ELF-1 (cell line): ENCODE data around the gene ITPR3.
"Not testable (repeated sequence)": the region's sequence is repeated elsewhere in the genome, so short reads cannot be mapped to it uniquely, and the experiment has no call there.

Source experiments
- DNase-seq: peaks from one replicate; pipeline ENCODE4 v3.0.0-alpha.2; 2016; ENCODE audit warnings: low read depth, low spot score

ITPR3 gene

DNA sequence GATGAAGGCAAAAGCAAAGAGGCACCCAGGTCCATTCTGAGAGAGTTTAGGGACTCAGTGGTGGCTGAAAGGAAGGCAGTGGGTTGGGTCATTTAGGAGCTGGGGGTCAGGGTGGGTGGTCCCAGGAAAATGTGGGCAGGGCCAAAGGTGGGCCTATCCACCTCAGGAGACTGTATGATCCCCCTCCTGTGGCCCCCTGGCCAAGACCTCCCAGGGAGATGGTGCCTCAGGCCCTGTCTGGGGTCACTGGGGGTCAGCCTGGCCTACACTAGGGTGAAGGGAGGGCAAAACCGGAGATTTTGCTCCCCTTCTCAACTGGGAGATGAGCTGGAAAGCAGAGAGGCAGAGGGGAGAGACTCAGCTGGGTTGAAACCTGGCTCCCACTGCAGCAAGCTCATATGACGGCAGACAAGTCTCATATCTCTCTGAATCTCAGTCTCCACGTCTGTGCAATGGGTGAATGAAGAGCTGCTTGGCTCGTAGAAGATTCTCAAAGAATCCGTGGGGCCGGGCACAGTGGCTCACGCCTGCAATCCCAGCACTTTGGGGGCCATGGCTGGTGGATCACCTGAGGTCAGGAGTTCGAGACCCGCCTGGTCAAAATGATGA, 29.6 kb upstream of the ITPR3 start:
- DNase-seq, result no peak

- no peak for DNase-seq
Observed at GRCh38 chr6:33592280-33592594, 28.9 kb upstream of the ITPR3 start.

GRCh38 chr6:33592595-33593413, 28.3 kb upstream of the ITPR3 start:
- peak; percentile 91 for DNase-seq

GRCh38 chr6:33593414-33593727, 27.8 kb upstream of the ITPR3 start:
- DNase-seq, result no peak

DNA sequence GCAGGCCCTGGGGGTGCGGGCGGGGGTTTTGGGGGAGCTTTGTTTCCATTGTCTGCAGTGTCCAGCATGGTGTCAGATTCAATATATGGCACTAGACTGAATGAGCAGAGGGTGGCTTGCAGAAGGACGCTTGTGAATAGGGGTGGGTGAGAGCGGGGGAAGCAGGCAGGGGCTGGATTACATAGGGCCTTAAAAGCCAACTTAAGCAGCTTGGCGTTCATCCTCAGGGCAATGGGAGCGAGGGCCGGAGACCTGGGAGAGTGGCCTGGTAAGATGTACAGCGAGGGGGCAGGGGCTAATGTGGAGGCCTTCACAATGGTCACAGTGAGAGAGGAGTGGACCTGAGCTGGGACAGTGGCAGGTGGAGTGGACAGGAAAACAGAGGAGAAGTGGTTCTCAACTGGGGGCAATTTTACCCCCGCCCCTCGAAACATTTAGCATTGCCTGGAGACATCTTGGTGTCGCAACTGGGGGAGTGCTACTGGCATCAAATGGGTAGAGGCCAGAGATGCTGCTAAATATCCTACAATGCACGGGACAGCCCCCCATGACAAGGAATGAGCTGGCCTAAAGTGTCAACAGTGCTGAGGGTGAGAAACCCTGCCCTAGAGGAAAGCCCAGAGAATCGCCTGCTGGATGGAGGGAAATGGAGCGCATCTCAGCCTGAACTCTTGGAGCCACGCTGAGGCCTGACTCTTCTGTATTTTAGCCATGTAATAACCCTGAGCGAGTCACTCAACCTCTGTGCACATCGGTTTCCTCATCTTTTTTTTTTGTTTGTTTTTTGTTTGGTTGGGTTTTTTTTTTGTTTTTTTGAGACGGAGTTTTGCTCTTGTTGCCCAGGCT, 25.9 kb upstream of the ITPR3 start:
- DNase-seq, result no peak

GRCh38 chr6:33596894-33597293, 24.2 kb upstream of the ITPR3 start:
- DNase-seq, result not testable (repeated sequence)

GRCh38 chr6:33597551-33598322, 23.4 kb upstream of the ITPR3 start:
- DNase-seq, result no peak

GRCh38 chr6:33599413-33599938, 21.6 kb upstream of the ITPR3 start:
- DNase-seq, result no peak

GRCh38 chr6:33600761-33601160, 20.4 kb upstream of the ITPR3 start:
- DNase-seq, result no peak

DNA sequence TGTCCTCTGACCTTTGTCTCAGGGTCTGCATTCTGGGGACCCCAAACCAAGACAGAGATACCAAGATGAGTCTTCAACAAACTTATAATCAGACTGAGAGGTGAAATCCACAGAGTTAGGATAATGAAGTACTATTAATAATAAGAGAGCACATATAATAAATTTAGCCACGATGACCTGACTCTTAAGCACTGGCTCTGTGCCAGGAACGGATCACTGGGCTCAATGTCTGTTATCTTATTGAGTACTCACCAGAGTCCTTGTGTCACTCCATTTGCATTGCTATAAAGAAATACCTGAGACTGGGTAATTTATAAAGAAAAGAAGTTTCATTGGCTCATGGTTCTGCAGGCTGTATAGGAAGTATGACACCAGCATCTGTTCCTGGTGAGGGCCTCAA, 18.9 kb upstream of the ITPR3 start:
- no peak for DNase-seq

GRCh38 chr6:33604941-33605854, 15.9 kb upstream of the ITPR3 start:
- no peak for DNase-seq

GRCh38 chr6:33606642-33607041, 14.5 kb upstream of the ITPR3 start:
- DNase-seq, result no peak

- DNase-seq, result peak; percentile 64
Observed at GRCh38 chr6:33607126-33607783, 13.9 kb upstream of the ITPR3 start.

DNA sequence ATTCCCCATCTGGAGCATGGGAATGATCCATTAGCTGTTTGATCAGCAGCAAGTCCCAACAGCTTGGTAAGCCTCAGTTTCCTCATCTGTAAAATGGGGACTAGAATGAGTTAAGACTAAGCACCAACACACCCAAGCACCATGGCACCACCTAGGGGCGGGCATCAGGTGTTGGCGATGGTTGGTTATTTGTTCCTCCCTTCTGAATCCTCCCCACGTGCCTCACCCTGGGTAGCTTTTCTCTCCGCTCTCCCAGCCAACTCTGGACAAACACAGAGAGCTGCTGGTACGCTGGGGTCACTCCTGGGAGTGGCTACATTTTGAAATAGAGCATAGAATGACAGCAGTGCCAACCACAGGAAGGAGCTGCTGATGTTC, 13.3 kb upstream of the ITPR3 start:
- DNase-seq, result no peak

DNA sequence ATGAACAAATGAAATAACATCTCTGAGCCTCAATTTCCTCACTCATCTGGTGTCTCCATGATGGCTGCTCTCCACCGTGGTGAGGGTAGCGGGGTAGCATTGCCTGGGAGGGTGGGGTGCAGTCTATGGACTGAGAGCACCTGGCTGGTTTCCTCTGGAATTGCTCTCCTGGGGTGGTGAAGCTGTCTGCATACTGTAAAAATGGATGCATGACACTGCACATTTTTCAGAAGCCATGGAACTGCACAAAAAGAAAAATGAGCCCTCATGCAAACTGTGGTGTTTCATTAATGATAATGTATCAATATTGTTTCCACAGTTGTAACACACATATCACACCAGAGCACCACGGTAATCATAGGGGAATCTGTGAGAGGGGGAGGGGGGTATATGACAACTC, 12.1 kb upstream of the ITPR3 start:
- no peak for DNase-seq

DNA sequence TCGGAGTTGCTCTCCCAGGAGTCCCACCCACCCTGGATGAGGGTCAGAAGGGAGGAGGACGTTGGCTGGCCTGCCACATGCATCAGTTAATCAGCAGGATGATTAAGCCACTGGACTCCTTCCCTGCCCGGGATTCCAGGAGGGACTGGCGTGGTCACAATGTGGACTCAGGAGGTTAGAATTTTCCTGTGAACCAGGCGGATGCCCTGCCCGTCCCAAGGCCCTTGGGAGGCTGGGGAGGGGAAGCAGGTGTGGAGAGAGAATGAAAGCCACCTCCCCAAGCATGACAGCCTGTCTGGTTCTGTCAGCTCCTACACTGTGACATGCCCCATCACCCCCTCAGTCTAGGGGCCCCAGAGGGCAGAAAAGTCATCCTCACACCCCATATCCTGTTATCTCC, 11.6 kb upstream of the ITPR3 start:
- DNase-seq, result no peak

- DNase-seq, result no peak
Observed at GRCh38 chr6:33610067-33610466, 11.1 kb upstream of the ITPR3 start.

GRCh38 chr6:33610779-33611732, 10.1 kb upstream of the ITPR3 start:
- peak; percentile 81 for DNase-seq
